Stimulated activated CD8-positive, alpha-beta memory T cell treated with anti-CD3 and anti-CD28 coated beads, Interleukin-12 subunit alpha, Interleukin-12 subunit beta, amount 100 ng/mL, for 4 hours (primary cell): ENCODE results near the gene CTSH.
"Not testable (repeated sequence)": the region's sequence is repeated elsewhere in the genome, so short reads cannot be mapped to it uniquely, and the experiment has no call there.

Experiments used
- DNase-seq: peaks from one replicate; pipeline ENCODE4 v3.0.0-alpha.2; 2020; ENCODE audit warnings: low read depth

CTSH gene

GRCh38 chr15:78938658-78939488 is 6.0 kb downstream of the CTSH start:
- no peak for DNase-seq

GRCh38 chr15:78937132-78937739 is 7.6 kb downstream of the CTSH start:
- DNase-seq, result no peak

GRCh38 chr15:78934655-78935023 is 10.2 kb downstream of the CTSH start:
- no peak for DNase-seq

- DNase-seq, result no peak
Observed at GRCh38 chr15:78933823-78934654, 10.8 kb downstream of the CTSH start.

GRCh38 chr15:78933187-78933822 is 11.5 kb downstream of the CTSH start:
- no peak for DNase-seq

GRCh38 chr15:78932258-78932808 is 12.5 kb downstream of the CTSH start:
- no peak for DNase-seq

GRCh38 chr15:78931439-78932257 is 13.2 kb downstream of the CTSH start:
- no peak for DNase-seq

GRCh38 chr15:78930577-78931388 is 14.1 kb downstream of the CTSH start:
- no peak for DNase-seq

- no peak for DNase-seq
Observed at GRCh38 chr15:78929536-78930264, 15.1 kb downstream of the CTSH start.

- DNase-seq, result no peak
Observed at GRCh38 chr15:78928616-78929093, 16.2 kb downstream of the CTSH start.

GRCh38 chr15:78928176-78928575 is 16.7 kb downstream of the CTSH start:
- not testable (repeated sequence) for DNase-seq

GRCh38 chr15:78927077-78927790 is 17.6 kb downstream of the CTSH start:
- DNase-seq, result no peak

GRCh38 chr15:78925956-78926743 is 18.7 kb downstream of the CTSH start:
- no peak for DNase-seq

GRCh38 chr15:78925076-78925624 is 19.7 kb downstream of the CTSH start:
- DNase-seq, result no peak

GRCh38 chr15:78923480-78924360 is 21.1 kb downstream of the CTSH start:
- no peak for DNase-seq

- no peak for DNase-seq
Observed at GRCh38 chr15:78923015-78923414, 21.8 kb downstream of the CTSH start.

GRCh38 chr15:78922527-78922926 is 22.3 kb downstream of the CTSH start:
- no peak for DNase-seq
